GM12874 (cell line): ENCODE measurements around the gene PSRC1.
A peak's percentile ranks its signal among the peaks of the same experiment; 100 is the strongest.

Experiments used
- CTCF ChIP-seq: IDR thresholded peaks from 2 replicates; pipeline ENCODE4 v1.5.1; 2011; ENCODE audit warnings: low read depth, mild to moderate bottlenecking, control low read depth, low read length, moderate library complexity; ENCODE audit not compliant: insufficient read depth

Gene PSRC1

GRCh38 chr1:109280862-109281261 is 2.1 kb downstream of the PSRC1 start:
- no peak for TF ChIP-seq CTCF

GRCh38 chr1:109279615-109280278 is 3.2 kb downstream of the PSRC1 start:
- TF ChIP-seq CTCF, result no peak

GRCh38 chr1:109277434-109278204 is 5.3 kb downstream of the PSRC1 start:
- TF ChIP-seq CTCF, result peak; percentile 97

- TF ChIP-seq CTCF, result no peak
Measured at GRCh38 chr1:109275706-109276345, 7.1 kb downstream of the PSRC1 start.

GRCh38 chr1:109274533-109275476 is 8.1 kb downstream of the PSRC1 start:
- no peak for TF ChIP-seq CTCF

- no peak for TF ChIP-seq CTCF
Measured at GRCh38 chr1:109273570-109274288, 9.2 kb downstream of the PSRC1 start.
